ENCODE data around the gene DCTN3. TPM values are rescaled to one million over a fixed set of nuclear protein-coding genes. Genes with fewer than 3 reads are reported as not detected.

The DCTN3 gene
- total and polyA plus RNA-seq, 2 experiments from 2014 or later = 79.8 to 172 TPM

DNA sequence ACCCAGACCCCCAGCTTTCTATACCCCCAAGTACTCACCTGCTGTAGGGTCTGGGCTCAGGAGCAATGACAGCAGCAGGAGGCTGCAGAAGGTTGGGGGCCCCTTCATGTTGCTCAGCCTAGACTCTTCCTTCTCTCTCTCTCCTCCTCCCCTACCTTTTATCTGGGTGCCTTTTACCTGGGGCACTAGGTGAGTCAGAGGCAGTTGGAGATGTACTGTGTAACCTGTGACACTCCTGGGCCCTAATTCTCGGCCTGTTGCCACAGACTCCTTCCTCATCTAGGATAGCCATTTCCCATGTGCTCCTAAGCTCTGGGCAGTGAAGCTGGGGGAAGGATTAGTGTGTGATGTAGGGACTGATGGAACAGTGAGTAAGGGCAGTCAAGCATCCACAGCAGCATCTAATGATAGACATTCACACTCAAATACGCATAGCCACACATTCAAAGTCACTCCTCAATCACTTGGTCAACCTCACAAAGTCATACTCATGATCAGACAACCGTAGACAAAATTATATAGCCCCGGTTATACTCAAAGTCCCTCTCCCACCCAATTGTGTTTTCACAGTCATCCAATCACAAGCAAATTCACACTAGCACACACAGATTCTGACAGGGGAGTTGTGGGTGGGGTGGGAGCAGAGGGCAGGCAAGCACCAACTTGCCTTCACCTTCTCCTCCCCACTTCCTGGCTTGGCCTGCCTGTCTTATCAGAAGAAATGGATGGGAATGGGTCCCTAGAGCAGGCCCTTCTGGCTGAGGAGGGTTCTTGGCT, 42.4 kb upstream of the DCTN3 start, which contains the start of gene CCL27:
Gene CCL27, minus strand, starts transcription at position 132 of the 777 bp plus-strand sequence. Its CDS starts 24 bp downstream, at position 108.
- no peaks in the 10 kb centered on the region for H3K27me3 ChIP-seq
- H3K27ac ChIP-seq = no peak within 1 kb of the TSS
- H3K4me3 ChIP-seq = no peak within 1 kb of the TSS
- DNase-seq (ENCODE audit: low read depth in 1 of 2, low spot score in 1 of 2) = no peak
- H3K36me3 ChIP-seq = no peaks in the 10 kb centered on the region
- TF ChIP-seq, protein P1, sequence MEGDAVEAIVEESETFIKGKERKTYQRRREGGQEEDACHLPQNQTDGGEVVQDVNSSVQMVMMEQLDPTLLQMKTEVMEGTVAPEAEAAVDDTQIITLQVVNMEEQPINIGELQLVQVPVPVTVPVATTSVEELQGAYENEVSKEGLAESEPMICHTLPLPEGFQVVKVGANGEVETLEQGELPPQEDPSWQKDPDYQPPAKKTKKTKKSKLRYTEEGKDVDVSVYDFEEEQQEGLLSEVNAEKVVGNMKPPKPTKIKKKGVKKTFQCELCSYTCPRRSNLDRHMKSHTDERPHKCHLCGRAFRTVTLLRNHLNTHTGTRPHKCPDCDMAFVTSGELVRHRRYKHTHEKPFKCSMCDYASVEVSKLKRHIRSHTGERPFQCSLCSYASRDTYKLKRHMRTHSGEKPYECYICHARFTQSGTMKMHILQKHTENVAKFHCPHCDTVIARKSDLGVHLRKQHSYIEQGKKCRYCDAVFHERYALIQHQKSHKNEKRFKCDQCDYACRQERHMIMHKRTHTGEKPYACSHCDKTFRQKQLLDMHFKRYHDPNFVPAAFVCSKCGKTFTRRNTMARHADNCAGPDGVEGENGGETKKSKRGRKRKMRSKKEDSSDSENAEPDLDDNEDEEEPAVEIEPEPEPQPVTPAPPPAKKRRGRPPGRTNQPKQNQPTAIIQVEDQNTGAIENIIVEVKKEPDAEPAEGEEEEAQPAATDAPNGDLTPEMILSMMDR (IDR thresholded peaks at IDR 0.05; ENCODE audit: low read depth, low read length) = no peak
- H3K4me1 ChIP-seq (ENCODE audit: low read depth) = peaks cover 4% of the 10 kb centered on the region
- H3K9me3 ChIP-seq (ENCODE audit: low read depth) = no peaks in the 10 kb centered on the region

DNA sequence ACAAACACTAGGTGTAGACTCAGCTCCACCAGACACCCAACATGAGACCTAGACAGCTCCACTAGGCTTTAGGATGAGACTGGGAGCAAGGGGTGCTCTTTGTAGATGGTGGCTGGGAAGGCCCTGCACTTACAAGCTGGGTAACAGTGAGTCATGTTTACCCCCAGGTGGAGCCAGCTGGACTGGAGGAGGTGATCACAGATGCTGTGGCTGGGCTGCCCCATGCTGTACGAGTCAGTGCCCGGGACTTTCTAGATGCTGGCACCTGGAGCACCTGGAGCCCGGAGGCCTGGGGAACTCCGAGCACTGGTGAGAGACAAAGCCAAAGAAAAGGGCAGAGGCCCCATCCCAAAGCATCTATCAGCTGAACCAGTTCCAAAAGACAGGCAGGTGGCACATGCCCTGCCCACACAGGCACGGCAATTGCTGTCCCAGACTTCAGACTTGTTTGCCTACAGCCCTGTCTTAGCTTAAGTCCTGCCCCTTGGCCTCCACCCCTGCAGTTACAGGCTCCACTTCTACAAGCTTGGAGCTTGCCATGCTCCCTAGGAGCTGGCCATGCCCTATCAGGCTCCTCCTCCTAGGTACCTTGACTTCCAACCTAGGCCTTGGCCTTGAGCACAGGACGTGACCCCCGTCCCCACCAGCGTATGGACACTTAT, 39.4 kb upstream of the DCTN3 start:
- Histone ChIP-seq H3K9me3 (ENCODE audit: low read depth) (no peaks in the 10 kb centered on the region), H3K36me3 (no peaks in the 10 kb centered on the region), H3K4me3 (no peak overlapping the region), H3K27me3 (no peaks in the 10 kb centered on the region), H3K4me1 (ENCODE audit: low read depth) (peaks cover 7% of the 10 kb centered on the region), H3K27ac (no peak overlapping the region)
- TF ChIP-seq, protein P1 (IDR thresholded peaks at IDR 0.05; ENCODE audit: low read depth, low read length) = no peak
- DNase-seq (ENCODE audit: low read depth in 1 of 2, low spot score in 1 of 2) = no peak

DNA sequence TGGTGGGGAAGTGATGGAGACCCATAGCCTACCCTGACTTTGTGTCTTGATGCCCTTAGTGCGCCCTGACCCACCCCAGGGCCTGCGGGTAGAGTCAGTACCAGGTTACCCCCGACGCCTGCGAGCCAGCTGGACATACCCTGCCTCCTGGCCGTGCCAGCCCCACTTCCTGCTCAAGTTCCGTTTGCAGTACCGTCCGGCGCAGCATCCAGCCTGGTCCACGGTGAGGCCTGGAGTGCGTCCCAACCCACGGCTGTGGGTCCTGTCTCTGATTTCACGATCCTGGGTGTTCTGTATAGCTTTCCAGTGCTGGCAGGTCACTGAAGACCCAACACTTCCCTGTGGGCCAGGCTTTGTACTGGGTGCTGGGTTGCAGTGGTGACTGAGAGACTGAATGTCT, 38.2 kb upstream of the DCTN3 start:
- Histone ChIP-seq H3K4me1 (ENCODE audit: low read depth) (peaks cover 17% of the 10 kb centered on the region), H3K27ac (no peak overlapping the region), H3K36me3 (no peaks in the 10 kb centered on the region), H3K9me3 (ENCODE audit: low read depth) (no peaks in the 10 kb centered on the region), H3K27me3 (no peaks in the 10 kb centered on the region), H3K4me3 (no peak overlapping the region)
- no peak for DNase-seq (ENCODE audit: low read depth in 1 of 2, low spot score in 1 of 2)
- TF ChIP-seq, protein P1 (IDR thresholded peaks at IDR 0.05; ENCODE audit: low read depth, low read length) = no peak

DNA sequence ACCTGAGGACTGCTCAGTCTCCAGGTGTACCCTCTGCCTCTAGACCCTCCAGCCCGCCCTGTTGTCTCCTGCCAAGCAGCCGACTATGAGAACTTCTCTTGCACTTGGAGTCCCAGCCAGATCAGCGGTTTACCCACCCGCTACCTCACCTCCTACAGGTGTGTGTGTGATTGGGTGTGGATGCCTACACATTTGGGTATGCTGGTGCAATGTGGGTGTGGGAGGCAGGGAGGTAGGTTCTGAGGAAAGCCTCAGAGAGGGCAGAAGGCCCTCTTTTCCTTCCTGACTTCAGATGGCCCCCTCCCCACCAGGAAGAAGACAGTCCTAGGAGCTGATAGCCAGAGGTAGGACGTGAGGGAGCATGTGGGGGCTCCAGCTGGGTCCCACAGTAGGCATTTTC, 36.7 kb upstream of the DCTN3 start:
- Histone ChIP-seq H3K4me1 (ENCODE audit: low read depth) (peaks cover 29% of the 10 kb centered on the region), H3K36me3 (no peaks in the 10 kb centered on the region), H3K27ac (no peak overlapping the region), H3K9me3 (ENCODE audit: low read depth) (no peaks in the 10 kb centered on the region), H3K4me3 (no peak overlapping the region), H3K27me3 (no peaks in the 10 kb centered on the region)
- DNase-seq (ENCODE audit: low read depth in 1 of 2, low spot score in 1 of 2) = no peak
- TF ChIP-seq, protein P1 (IDR thresholded peaks at IDR 0.05; ENCODE audit: low read depth, low read length) = no peak

DNA sequence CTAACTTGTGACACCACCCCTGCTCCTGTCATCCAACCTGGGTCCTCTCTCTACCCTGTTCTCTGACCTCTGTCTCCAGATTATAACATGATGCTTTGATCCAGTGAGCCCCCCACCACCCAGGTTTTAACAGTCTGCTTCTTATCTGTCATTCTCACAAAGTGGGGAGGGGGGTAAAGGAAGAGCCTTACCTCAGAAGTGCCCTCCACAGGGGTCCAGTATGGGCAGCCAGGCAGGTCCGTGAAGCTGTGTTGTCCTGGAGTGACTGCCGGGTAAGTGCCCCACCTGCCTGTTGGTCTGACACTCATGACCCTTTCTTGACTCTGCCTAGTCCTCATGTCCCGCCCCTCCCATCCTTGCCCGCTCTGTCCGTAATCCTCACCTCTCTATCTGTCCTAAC, 35.1 kb upstream of the DCTN3 start:
- TF ChIP-seq, protein P1 (IDR thresholded peaks at IDR 0.05; ENCODE audit: low read depth, low read length) = no peak
- no peak for DNase-seq (ENCODE audit: low read depth in 1 of 2, low spot score in 1 of 2)
- no peak overlapping the region for H3K27ac ChIP-seq
- H3K27me3 ChIP-seq = no peaks in the 10 kb centered on the region
- H3K4me3 ChIP-seq = no peak overlapping the region
- H3K4me1 ChIP-seq (ENCODE audit: low read depth) = peaks cover 34% of the 10 kb centered on the region
- H3K9me3 ChIP-seq (ENCODE audit: low read depth) = no peaks in the 10 kb centered on the region
- H3K36me3 ChIP-seq = peaks cover 1% of the 10 kb centered on the region
